NCI-H1694 treated with DMSO at 0.1 percent for 48 hours (cell line): ENCODE measurements around the gene LRMDA.
"Not testable (repeated sequence)": the region's sequence is repeated elsewhere in the genome, so short reads cannot be mapped to it uniquely, and the experiment has no call there.

Source experiments
- DNase-seq: peaks from one replicate; lab custom pipeline; 2025; lab: John Stamatoyannopoulos, UW

LRMDA gene

DNA sequence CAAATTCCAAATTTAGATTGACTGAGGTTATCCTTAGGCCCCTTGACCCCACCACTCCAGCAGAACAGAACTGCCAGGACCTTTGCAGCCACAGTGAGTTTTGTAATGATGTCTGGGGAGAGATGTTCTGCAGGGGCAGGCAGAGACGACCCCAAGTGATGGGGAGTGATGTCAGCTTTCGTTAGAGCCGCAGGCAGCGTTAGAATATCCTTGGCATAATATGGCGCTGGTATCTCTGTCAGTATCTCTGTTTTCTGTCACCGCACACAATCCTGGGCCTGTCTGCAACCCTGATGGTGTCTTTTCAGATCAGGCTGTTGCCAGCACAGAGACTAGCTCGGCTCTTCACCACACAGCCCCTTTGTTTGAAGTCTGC is 1122.6 kb downstream of the LRMDA start:
- no peak for DNase-seq

- DNase-seq: no peak
Measured at GRCh38 chr10:76554478-76554877, 1123.1 kb downstream of the LRMDA start.

GRCh38 chr10:76555067-76555670 is 1123.7 kb downstream of the LRMDA start:
- DNase-seq: no peak

- no peak for DNase-seq
Measured at GRCh38 chr10:76557366-76557765, 1125.9 kb downstream of the LRMDA start.

GRCh38 chr10:76558586-76558985 is 1127.2 kb downstream of the LRMDA start:
- DNase-seq: no peak

DNA sequence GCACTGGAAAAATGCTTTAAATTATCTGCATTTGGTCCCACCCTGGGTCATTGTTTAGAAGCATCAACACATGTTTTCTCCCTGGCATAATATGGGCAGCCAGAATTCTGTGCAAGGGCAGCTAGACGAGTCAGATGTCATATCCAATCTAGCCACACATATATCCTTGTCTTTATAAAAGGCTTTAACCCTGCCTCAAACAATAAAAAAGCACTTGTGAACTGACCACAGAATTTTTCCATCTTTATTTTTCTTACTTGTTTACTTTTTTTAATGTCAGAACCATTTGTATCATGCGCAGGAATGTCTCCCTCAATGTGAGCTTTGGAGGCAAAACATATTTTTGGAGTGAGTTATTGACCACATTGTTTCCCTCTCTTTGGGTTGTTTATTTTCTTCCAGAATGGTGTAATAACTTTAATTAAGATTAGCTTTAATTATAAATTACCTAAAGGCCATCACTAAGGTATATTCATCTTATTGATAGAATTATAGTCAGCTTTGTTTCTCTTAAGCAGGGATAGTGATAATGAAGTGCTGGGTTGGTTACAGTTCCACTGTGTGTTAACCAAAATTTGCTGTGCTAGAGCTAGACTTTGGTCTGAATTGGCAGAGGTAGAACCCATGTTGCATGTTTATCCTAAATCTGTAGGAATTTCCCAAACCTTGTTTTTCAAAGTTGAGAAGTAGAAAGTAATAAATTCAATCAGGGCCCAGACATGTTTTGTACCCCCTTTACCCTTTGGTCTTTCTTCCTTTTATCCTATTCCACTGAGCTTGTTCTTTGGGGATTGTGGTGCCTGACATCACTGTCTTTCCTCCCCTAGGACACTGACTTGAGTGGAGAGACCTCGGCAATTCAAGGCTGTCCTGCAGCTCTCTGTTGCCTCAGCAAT is 1127.8 kb downstream of the LRMDA start:
- no peak for DNase-seq

DNA sequence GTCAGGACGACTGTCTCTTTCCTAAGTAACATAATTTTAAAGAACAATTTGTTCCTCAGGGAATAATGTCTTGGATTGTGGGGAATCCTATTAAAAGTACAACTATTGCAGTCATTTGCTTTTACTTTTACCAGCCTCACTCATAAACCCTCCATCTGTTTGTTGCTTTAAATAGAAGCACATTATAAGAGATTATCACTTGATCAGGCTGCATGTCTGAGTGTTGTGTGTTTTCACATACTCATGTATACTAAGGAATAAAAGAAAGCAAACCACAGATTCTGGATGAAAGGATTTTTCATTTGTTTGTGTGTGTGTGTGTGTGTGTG is 1128.4 kb downstream of the LRMDA start:
- no peak for DNase-seq

DNA sequence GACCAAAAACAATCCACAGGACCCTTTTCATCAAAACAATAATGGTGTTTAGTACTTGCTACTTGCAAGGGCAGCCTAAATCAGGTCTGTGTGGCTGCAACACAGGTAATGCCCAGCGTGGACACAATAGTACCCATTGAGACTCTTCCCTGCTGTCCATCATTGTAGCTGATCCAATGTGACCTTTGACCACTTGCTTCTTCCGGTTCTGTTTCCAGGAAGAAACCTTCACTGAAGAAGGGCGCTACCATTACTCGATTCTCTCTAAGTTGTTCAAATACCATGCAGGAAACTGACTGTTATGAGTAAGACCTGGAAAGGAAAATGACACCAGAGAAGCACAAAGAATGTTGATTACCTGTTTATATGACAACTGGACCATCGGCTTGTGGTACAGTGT is 1128.9 kb downstream of the LRMDA start:
- DNase-seq: no peak

DNA sequence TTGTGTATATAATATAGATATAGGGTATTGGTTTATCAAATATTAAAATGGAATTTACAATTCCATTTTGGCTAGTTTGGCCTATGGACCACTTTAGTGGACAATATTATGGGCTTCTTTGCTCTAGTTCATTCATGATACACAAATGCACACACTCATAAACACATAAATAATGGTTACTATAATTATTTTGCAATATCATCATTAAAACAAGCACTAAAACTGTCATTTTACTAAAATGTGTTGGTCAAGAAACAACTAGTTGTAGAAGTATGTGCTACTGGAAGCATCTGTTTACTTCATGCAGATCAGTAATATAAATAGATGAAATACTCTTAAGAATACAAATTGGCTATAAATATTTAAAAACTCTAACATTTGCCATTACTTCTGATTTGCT is 1131.9 kb downstream of the LRMDA start:
- no peak for DNase-seq

GRCh38 chr10:76572021-76572420 is 1140.6 kb downstream of the LRMDA start:
- DNase-seq: no peak

DNA sequence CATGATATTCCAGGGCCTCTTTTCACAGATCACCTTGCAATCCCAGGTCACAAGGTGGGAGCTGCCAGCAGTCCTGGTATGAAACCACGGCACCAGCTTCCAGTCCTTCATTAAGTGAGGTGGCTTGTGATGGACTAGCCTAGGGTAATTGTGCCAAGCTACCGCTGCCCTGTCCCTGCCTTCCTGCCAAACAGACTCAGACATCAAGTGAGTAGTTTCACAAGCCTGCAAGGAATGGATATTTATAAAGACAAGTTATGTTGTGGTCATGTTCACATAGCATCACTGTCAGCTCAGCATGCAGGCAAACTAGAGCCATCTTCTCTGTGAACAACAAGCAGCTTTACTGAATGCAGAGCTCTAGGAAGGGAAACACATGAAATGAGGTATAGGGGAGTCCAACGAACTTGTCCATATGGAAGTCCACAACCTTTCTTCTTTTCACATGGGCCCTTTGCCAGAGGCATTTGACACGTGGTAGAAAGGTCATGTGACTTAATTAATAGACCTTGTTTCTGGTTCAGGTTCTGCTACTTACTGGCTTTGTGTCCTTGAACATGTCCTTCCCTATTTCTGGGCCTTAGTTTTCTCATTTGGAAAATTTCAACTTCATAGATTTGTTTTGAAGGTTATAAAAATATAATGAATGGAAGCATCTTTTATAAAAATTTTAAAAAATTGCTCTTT is 1145.0 kb downstream of the LRMDA start:
- DNase-seq: no peak

DNA sequence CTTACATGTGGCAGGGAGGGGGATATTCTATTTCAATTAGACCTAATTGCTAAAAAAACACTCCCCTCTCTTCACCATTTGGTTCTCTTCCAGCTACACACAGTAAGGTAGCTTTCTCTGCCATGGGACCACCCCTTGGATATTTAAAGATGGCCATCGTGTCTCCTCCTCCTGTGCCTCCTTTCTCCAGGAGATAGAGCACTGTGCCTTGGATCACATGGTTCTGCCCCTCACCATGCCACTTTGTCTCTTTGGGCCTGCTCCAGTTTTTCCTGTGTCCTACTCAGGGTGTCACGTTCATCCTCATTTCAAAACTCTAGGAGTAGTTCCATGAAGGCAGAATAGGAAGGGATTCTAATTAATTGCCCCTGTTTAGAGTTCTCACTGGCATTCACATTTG is 1146.0 kb downstream of the LRMDA start:
- DNase-seq: no peak

DNA sequence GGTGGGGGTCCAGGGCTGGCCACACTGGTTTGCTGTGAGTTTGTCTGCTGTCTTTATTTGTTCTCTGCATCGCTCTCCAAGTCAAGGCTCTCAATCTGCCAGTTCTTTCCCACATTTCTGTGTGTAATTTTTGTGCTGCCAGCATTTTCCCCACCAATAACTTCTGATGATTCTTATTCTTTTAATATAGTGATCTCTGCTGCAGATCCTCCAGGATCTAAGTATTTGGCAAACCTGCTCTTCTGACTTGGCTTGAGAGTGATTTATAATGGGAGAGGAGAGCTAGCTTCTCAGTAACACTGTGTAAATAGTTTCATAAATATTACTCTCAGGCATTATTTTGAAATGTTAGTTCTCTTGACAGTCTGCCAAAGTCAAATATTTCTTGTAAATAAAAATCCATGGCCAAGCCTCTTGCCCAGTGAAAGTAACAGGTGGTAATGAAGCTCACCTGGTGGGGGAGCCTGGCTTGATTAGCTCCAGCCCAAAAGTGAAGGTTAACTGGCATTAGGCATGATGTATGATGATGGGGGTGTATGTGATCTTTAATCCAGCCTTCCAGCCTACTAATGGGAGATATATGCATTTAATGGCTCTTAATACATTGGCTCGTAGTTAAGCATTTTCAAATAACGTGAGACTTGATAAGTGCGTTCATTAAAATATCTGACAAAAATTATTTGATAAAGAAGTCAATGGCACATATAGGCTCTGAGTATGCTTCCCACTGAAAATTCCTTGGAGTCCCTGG is 1150.3 kb downstream of the LRMDA start:
- DNase-seq: no peak

DNA sequence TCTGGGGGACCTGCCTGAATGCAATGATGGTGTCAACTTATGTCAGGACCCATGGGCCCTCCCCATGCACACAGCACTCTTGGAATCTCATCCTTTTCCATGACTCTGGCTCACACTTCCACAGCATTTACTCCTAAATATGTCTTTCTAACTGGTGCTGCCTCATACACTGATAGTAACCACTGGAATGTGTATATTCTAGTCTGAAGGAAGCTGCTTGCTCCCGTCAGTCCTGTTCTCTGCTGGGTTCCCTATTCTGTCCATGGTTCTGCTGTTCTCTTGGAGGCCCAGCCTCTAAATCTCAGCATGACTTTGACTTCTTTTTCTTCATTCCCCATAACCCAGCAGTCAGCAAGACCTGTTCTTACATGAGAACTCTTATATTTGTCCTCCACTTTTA is 1151.1 kb downstream of the LRMDA start:
- DNase-seq: no peak

GRCh38 chr10:76583711-76584161 is 1152.3 kb downstream of the LRMDA start:
- DNase-seq: no peak

DNA sequence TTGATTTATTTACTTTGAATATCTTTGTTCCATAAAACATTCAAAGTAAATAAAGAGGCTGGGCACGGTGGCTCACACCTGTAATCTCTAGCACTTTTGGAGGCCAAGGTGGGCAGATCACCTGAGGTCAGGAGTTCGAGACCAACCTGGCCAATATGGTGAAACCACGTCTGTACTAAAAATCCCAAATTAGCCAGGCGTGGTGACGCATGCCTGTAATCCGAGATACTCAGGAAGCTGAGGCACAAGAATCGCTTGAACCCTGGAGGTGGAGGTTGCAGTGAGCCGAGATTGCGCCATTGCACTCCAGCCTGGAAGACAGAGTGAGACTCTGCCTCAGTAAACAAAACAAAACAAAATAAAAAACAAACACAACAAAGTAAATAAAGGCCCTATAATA is 1153.0 kb downstream of the LRMDA start:
- not testable (repeated sequence) for DNase-seq
